ENCODE data around the gene DOCK1.

DOCK1 gene

DNA sequence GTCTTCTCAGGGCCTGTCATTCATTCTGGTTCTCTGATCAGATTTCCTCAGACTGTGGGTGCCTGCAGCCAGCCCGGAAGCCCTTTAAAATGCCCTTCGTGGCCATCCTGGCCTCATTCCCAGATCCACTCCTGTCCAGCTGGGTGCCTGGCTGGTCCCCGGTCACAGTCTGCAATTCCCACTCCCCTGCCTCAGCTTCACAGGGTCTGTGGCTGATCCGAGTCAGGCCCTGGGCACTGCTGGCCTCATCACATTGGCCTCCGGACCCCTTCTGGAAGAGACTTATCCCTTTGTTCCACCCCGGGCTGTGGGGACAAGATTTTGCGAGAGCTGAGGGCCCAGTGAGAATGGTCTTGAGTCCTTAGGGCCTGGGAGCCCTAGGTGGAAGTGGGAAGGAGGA, 12.1 kb downstream of the DOCK1 start:
- DNase-seq (ENCODE audit: low spot score), result no peak
- Histone ChIP-seq H3K27me3 (ENCODE audit: insufficient read depth, poor library complexity, severe bottlenecking) (no peaks in the 10 kb centered on the region), H3K27ac (ENCODE audit: poor library complexity, severe bottlenecking) (no peak overlapping the region), H3K36me3 (ENCODE audit: low read depth) (no peaks in the 10 kb centered on the region; the same call in 1 of the 2 replicates), H3K9me3 (ENCODE audit: severe bottlenecking) (no peaks in the 10 kb centered on the region), H3K4me3 (ENCODE audit: severe bottlenecking) (no peak overlapping the region), H3K4me1 (ENCODE audit: insufficient read depth, poor library complexity, severe bottlenecking) (peaks cover 5% of the 10 kb centered on the region)
- ATAC-seq (ENCODE audit: low read depth), result no peak
- TF ChIP-seq, protein P1, sequence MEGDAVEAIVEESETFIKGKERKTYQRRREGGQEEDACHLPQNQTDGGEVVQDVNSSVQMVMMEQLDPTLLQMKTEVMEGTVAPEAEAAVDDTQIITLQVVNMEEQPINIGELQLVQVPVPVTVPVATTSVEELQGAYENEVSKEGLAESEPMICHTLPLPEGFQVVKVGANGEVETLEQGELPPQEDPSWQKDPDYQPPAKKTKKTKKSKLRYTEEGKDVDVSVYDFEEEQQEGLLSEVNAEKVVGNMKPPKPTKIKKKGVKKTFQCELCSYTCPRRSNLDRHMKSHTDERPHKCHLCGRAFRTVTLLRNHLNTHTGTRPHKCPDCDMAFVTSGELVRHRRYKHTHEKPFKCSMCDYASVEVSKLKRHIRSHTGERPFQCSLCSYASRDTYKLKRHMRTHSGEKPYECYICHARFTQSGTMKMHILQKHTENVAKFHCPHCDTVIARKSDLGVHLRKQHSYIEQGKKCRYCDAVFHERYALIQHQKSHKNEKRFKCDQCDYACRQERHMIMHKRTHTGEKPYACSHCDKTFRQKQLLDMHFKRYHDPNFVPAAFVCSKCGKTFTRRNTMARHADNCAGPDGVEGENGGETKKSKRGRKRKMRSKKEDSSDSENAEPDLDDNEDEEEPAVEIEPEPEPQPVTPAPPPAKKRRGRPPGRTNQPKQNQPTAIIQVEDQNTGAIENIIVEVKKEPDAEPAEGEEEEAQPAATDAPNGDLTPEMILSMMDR (IDR thresholded peaks at IDR 0.05; ENCODE audit: poor library complexity, severe bottlenecking), result no peak

DNA sequence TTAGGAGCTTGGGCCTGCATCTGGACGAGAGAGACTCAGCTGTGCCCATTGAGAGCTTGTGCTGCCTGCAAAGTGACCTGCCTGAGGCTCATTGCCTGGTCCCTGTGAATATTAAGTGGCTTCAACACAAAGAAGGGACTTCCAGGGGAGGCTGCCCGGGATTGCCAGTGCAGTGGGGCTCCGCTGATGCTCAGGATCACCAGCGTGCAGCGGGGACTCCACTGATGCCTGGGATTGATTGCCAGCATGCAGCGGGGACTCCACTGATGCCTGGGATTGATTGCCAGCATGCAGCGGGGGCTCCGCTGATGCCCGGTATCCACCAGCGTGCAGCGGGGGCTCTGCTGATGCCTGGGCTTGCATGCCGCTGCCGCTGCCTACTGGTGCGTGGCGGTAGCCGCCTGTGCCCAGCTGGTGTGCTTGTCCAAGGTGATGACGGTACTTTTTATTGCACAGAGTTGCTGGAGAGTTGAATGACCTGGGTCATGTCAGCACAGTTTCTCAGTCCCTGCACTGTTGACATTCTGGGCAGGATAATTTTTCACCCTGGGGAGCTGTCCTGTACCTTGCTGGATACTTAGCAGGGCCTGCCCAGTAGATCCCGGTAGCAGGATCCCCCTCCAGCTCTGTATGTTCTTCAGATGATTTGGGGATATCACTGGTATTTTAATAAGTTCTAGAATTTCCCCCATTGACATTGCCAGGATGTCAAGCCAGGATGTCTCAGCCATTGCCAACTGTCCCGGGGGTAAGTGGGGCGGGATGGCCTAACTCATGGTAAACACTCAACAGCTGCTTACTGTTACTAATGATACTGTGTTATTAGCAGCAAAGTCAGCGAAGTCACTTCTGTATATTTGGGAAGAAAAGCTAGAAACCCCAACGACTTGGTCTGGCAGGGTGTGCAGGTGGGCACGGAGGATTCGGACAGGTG, 13.0 kb downstream of the DOCK1 start:
- Histone ChIP-seq H3K9me3 (ENCODE audit: severe bottlenecking) (no peaks in the 10 kb centered on the region), H3K27ac (ENCODE audit: poor library complexity, severe bottlenecking) (no peak overlapping the region), H3K36me3 (ENCODE audit: low read depth) (no peaks in the 10 kb centered on the region; the same call in 1 of the 2 replicates), H3K4me3 (ENCODE audit: severe bottlenecking) (no peak overlapping the region), H3K27me3 (ENCODE audit: insufficient read depth, poor library complexity, severe bottlenecking) (no peaks in the 10 kb centered on the region), H3K4me1 (ENCODE audit: insufficient read depth, poor library complexity, severe bottlenecking) (peaks cover 5% of the 10 kb centered on the region)
- no peak for DNase-seq (ENCODE audit: low spot score)
- no peak for ATAC-seq (ENCODE audit: low read depth)
- TF ChIP-seq, protein P1 (IDR thresholded peaks at IDR 0.05; ENCODE audit: poor library complexity, severe bottlenecking), result no peak

DNA sequence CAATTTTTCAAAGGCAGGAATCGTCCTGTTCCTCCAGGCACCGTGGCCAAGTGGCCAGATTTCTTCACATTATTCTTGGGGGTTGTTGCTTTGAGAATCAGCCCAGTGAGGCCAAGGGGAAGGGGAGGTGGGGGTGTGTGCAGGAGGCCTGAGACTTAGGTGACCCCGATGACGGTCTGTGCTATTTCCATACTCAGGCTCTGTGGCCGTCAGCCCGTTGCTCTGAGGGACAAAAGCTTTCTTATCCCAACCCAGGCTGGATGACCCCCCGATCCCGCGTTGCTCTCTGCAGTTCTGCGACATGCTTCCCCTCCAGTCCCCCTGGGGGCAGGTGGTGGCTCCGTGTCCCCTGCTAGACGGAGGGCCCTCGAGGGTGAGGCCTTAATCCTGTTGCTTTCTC, 14.2 kb downstream of the DOCK1 start:
- TF ChIP-seq, protein P1 (IDR thresholded peaks at IDR 0.05; ENCODE audit: poor library complexity, severe bottlenecking), result no peak
- Histone ChIP-seq H3K27me3 (ENCODE audit: insufficient read depth, poor library complexity, severe bottlenecking) (no peaks in the 10 kb centered on the region), H3K27ac (ENCODE audit: poor library complexity, severe bottlenecking) (no peak overlapping the region), H3K9me3 (ENCODE audit: severe bottlenecking) (no peaks in the 10 kb centered on the region), H3K4me1 (ENCODE audit: insufficient read depth, poor library complexity, severe bottlenecking) (peaks cover 9% of the 10 kb centered on the region), H3K36me3 (ENCODE audit: low read depth) (no peaks in the 10 kb centered on the region; the same call in 1 of the 2 replicates), H3K4me3 (ENCODE audit: severe bottlenecking) (no peak overlapping the region)
- ATAC-seq (ENCODE audit: low read depth) (no peak), DNase-seq (ENCODE audit: low spot score) (no peak)

DNA sequence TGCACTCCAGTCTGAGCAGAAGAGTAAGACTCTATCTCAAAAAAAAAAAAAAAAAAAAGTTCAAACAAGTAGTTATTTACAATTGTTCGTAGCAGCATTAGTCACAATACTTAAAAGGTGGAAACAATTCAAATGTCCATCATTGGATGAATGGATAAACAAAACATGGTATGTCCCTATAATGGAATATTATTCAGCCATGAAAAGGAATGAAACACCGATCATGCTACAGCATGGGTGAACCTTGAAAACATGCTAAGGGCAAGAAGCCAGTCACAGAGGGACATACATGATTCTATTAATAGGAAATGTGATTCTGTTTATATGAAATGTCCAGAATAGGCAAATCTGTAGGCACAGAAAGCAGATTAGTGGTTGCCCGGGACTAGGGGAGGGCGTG, 15.9 kb downstream of the DOCK1 start:
- no peaks in the 10 kb centered on the region for H3K9me3 ChIP-seq (ENCODE audit: severe bottlenecking)
- H3K27me3 ChIP-seq (ENCODE audit: insufficient read depth, poor library complexity, severe bottlenecking), result no peaks in the 10 kb centered on the region
- TF ChIP-seq, protein P1 (IDR thresholded peaks at IDR 0.05; ENCODE audit: poor library complexity, severe bottlenecking), result no peak
- no peak for ATAC-seq (ENCODE audit: low read depth)
- H3K36me3 ChIP-seq (ENCODE audit: low read depth), result no peaks in the 10 kb centered on the region; the same call in 1 of the 2 replicates
- H3K27ac ChIP-seq (ENCODE audit: poor library complexity, severe bottlenecking), result no peak overlapping the region
- DNase-seq (ENCODE audit: low spot score), result no peak
- H3K4me3 ChIP-seq (ENCODE audit: severe bottlenecking), result no peak overlapping the region
- H3K4me1 ChIP-seq (ENCODE audit: insufficient read depth, poor library complexity, severe bottlenecking), result peaks cover 19% of the 10 kb centered on the region

Measured in RWPE2 (cell line).